Measurements from ENCODE around the gene TMEM80. TPM values are rescaled to one million over a fixed set of nuclear protein-coding genes. Genes with fewer than 3 reads are reported as not detected.
A peak's percentile ranks its signal among the peaks of the same experiment; 100 is the strongest.
"Not testable (repeated sequence)": the region's sequence is repeated elsewhere in the genome, so short reads cannot be mapped to it uniquely, and the experiment has no call there.

Gene TMEM80
- total RNA-seq, 2 experiments from 2014 or later: 38.9 to 39.7 TPM

DNA sequence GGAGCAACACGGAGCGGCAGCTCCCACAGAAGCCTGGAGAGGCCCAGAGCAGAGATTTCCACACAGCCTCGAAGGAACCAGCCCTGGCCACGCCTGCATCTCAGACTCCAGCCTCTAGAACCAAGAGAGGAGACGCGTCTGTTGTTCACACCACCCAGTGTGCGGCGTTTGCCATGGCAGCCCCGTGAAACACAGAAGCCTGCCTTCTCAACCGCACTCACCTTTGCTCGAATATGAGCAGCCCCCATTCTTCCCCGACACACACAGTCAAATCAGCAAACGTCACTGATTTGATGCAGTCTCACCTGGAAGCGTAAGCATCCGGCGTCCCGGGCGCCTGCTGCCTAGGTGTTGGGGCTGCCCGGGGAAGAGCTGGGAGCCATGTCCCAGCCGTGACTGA is 37.5 kb downstream of the TMEM80 start:
- Mint-ChIP-seq H3K9me3 (peaks cover 2% of the 10 kb centered on the region), H3K4me3 (no peak overlapping the region), H3K4me1 (peaks cover 14% of the 10 kb centered on the region), H3K27ac (no peak overlapping the region), H3K36me3 (no peaks in the 10 kb centered on the region), H3K27me3 (peaks cover 4% of the 10 kb centered on the region)
- DNase-seq (no peak), ATAC-seq (ENCODE audit: low read depth) (no peak)
- POLR2A ChIA-PET: no interaction called here

DNA sequence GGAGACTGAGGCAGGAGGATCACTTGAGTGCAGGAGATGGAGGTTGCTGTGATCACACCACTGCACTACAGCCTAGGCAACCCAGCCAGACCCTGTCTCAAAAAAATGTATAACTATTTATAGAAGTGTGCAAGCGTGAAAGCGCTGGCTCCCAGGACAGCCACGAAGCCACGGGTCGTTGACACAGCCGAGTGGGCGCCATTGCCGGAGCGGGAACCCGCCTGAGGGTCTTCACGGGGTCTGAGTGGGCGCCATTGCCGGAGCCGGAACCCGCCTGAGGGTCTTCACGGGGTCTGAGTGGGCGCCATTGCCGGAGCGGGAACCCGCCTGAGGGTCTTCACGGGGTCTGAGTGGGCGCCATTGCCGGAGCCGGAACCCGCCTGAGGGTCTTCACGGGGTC is 38.9 kb downstream of the TMEM80 start:
- not testable (repeated sequence) for H3K4me3 Mint-ChIP-seq; H3K27me3 Mint-ChIP-seq; H3K9me3 Mint-ChIP-seq; DNase-seq; H3K36me3 Mint-ChIP-seq; ATAC-seq (ENCODE audit: low read depth); H3K27ac Mint-ChIP-seq
- POLR2A ChIA-PET: interaction anchor here (0.6 kb wide), 1 partner anchor 132 kb away, joined by 3 read pairs; no protein-coding TSS in a partner anchor
- H3K4me1 Mint-ChIP-seq: peaks cover 15% of the 10 kb centered on the region

DNA sequence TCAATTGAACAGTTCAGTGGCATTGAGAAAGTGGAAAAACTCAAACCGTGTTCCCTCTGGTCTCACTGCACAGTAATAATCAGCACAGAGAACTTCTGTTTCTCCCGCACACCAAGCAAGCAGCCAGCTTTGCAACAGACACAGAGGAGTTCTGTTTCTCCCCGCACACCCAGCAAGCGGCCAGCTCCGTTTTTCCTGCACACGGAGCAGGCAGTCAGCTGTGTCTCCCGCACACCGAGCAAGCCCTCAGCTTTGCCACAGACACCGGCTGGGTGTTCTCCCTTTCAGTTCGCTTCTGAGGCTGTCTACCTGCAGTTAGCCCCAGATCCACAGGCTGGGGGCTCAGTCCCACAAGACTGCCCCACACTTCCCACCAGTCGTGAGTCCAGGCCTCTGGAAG is 41.8 kb downstream of the TMEM80 start:
- peak overlapping the region; percentile 68 for H3K27ac Mint-ChIP-seq
- H3K27me3 Mint-ChIP-seq: peaks cover 8% of the 10 kb centered on the region
- peaks cover 15% of the 10 kb centered on the region for H3K4me1 Mint-ChIP-seq
- POLR2A ChIA-PET: interaction anchor here (0.7 to 1.3 kb wide), 4 partner anchors 9 to 121 kb away, joined by 3 to 4 read pairs (median 3); partner anchors contain the start of genes IRF7 and TALDO1
- H3K4me3 Mint-ChIP-seq: peak overlapping the region; percentile 65
- peak; percentile 41 for ATAC-seq (ENCODE audit: low read depth)
- DNase-seq: no peak
- peaks cover 2% of the 10 kb centered on the region for H3K9me3 Mint-ChIP-seq
- no peaks in the 10 kb centered on the region for H3K36me3 Mint-ChIP-seq

DNA sequence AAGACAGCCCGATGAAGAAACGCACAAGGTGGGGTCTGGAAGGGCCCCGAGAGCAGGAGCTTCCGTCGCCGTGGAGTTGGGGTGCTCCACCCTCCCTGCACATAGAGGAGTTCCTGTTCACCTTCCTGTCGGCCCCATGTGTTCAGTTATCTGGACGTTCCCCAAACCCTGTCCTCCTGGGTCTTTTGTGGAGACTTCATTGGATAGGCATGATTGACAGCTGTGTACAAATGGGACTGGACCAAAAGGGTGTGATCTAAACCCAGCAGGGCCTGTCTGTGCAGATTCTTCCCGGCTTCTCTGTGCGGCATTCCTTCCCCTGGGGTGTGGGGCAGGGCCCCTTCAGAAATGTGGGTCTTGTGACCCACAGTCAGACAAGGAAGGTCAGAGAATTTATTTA is 42.3 kb downstream of the TMEM80 start:
- not testable (repeated sequence) for H3K27me3 Mint-ChIP-seq, H3K9me3 Mint-ChIP-seq, H3K36me3 Mint-ChIP-seq
- Mint-ChIP-seq H3K27ac (peak overlapping the region; percentile 68), H3K4me1 (peaks cover 15% of the 10 kb centered on the region), H3K4me3 (peak overlapping the region; percentile 65)
- POLR2A ChIA-PET: interaction anchor here (0.6 to 1.3 kb wide), 5 partner anchors 9 to 313 kb away, joined by 3 to 4 read pairs (median 3); partner anchors contain the start of genes IRF7 and TALDO1
- ATAC-seq (ENCODE audit: low read depth) (peak; percentile 53), DNase-seq (peak; percentile 33)

DNA sequence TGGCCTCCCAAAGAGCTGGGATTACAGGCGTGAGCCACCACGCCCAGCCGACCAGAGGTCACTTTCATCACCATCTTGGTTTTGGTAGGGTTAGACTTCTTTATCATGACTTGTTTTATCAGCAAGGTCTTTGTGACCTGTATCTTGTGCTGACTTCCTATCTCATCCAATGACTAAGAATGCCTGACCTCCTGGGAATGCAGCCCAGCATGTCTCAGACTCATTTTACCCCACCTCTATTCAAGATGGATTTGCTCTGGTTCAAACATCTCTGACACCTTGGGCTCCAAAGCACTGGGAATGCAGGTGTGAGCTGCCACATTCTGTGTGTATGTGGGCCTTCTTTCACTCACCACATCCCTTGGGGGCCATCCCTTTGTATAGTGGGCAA is 46.5 kb downstream of the TMEM80 start:
- H3K4me1 Mint-ChIP-seq: peaks cover 14% of the 10 kb centered on the region

DNA sequence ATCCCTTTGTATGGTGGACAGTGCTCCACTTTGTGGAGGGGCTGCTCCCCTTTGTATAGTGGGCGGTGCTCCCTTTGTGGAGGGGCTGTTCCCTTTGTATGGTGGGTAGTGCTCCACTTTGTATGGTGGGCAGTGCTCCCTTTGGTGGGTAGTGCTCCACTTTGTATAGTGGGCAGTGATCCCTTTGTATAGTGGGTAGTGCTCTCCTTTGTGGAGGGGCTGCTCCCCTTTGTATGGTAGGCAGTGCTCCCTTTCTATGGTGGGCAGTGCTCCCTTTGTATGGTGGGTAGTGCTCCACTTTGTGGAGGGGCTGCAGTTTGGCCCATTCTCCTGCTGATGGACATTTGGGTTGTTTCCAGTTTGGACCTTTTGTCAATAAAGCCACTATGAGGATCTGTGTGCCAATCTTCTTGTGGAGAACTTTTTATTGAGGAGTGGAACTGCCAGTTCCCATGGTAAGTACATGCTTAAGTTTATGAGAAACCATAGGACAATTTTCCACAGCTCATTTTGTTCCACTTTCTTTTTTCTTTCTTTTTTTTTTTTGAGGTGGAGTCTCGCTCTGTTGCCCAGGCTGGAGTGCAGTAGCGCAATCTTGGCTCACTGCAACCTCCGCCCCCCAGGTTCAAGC is 47.1 kb downstream of the TMEM80 start:
- H3K36me3 Mint-ChIP-seq: no peaks in the 10 kb centered on the region
- H3K27ac Mint-ChIP-seq: no peak overlapping the region
- DNase-seq (no peak), ATAC-seq (ENCODE audit: low read depth) (no peak)
- POLR2A ChIA-PET: no interaction called here
- H3K27me3 Mint-ChIP-seq: peaks cover 8% of the 10 kb centered on the region
- no peaks in the 10 kb centered on the region for H3K9me3 Mint-ChIP-seq
- H3K4me3 Mint-ChIP-seq: no peak overlapping the region
- peaks cover 8% of the 10 kb centered on the region for H3K4me1 Mint-ChIP-seq

More for the DNA sequence above, 46.5 kb downstream of the TMEM80 start:
- POLR2A ChIA-PET: no interaction called here
- Mint-ChIP-seq H3K36me3 (no peaks in the 10 kb centered on the region), H3K4me3 (no peak overlapping the region), H3K27me3 (peaks cover 8% of the 10 kb centered on the region), H3K9me3 (no peaks in the 10 kb centered on the region), H3K27ac (no peak overlapping the region)
- no peak for DNase-seq
- no peak for ATAC-seq (ENCODE audit: low read depth)

DNA sequence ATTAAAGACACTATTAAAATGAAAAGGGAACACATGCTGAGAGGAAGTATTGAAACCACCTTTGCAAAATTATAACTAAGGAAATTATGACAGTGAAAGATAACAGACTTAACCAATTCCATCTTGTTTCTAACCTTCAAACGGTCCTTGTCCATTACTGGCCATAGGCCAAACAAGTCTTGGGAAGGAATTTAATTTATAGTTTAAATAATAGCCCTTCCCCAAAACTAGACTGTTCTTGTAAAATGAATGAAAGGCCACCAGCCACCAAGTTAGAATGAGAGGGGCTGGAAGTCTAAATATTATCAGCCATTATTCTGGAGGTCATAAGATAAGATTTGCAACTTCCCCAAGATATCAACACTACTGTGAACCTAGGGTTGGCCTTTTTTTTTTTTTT is 49.8 kb downstream of the TMEM80 start:
- H3K27me3 Mint-ChIP-seq: no peaks in the 10 kb centered on the region
- no peak overlapping the region for H3K4me3 Mint-ChIP-seq
- peaks cover 16% of the 10 kb centered on the region for H3K4me1 Mint-ChIP-seq
- DNase-seq (no peak), ATAC-seq (ENCODE audit: low read depth) (no peak)
- no peaks in the 10 kb centered on the region for H3K9me3 Mint-ChIP-seq
- H3K27ac Mint-ChIP-seq: no peak overlapping the region
- POLR2A ChIA-PET: interaction anchor here (2.3 kb wide), 1 partner anchor 13 kb away, joined by 6 read pairs; no protein-coding TSS in a partner anchor
- no peaks in the 10 kb centered on the region for H3K36me3 Mint-ChIP-seq

DNA sequence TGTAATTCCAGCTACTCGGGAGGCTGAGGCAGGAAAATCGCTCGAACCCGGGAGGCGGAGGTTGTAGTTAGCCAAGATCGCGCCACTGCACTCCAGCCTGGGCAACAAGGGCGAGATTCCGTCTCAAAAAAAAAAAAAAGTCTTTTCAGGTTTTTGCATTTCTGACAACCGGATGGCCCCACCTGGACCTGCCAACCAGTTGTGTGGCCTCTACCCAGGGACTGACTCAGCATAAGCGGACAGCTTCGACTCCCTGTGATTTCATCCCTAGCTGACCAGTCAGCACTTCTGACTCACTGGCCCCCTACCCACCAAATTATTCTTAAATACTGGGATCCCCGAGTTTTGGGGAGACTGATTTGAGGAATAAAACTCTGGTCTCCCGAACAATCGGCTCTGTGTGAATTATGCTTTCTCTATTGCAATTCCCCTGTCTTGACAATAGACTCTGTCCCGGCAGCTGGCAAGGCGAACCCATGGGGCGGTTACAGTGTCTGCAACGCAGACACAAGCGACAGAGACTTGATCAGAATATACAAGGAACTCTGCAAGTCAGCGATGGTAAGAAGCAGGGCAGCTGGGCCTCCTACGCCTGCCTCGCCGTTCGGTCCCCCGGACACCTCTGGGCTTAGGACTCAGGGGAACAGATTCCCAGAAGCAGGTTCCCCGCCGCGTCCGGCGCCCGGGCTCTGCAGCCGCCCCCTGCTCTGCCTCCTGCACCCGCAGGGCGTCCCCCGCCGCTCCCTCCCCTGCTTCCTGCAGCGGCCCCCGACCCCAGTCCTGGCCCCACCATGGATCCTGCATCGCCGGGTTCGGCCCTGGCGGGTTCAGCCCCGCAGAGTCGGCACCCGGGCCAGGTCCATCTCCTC is 50.9 kb downstream of the TMEM80 start:
- Mint-ChIP-seq H3K4me3 (peak overlapping the region; percentile 92), H3K27me3 (no peaks in the 10 kb centered on the region), H3K36me3 (no peaks in the 10 kb centered on the region), H3K9me3 (no peaks in the 10 kb centered on the region), H3K4me1 (peaks cover 16% of the 10 kb centered on the region), H3K27ac (peak overlapping the region; percentile 85)
- POLR2A ChIA-PET: interaction anchor here (0.9 to 2.3 kb wide), 5 partner anchors 9 to 170 kb away, joined by 3 to 6 read pairs (median 5); partner anchors contain the start of gene PHRF1
- ATAC-seq (ENCODE audit: low read depth) (peak; percentile 53), DNase-seq (no peak)

DNA sequence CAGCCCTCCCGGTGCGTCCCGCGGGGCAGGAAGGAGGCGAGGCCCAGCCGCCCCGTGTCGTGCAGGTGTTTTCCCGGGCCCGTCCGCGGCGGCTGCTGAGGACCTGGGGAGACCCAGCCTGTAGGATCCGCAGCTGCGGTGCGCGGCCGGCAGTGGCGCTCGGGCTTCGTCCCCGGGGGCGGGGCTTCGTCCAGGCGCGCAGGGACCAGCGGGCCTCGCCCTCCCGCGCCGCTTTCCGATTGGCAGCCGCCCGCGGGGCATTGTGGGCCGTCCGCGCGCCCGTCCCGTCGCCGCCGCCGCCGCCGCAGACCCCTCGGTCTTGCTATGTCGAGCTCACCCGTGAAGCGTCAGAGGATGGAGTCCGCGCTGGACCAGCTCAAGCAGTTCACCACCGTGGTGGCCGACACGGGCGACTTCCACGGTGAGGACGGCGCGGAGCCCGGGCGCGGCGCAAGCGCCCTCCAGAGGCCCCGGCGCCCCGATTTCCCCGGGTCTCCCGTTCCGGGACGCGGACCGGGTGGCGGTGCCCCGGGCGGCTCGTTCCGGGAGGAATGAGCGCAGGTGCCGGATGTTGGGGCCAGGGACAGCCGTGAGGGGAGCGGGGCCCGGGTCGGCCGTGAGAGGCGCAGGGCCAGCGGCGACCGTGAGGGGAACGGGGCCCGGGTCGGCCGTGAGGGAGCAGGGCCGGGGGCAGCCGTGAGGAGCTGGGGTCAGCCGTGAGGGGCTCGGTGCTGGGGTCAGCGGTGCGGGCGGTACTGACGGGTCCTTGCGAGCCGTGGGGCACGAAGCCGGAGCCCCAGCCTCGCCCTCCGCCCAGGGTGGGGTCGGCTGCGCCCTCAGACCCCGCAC is 51.8 kb downstream of the TMEM80 start, which contains the start of gene TALDO1:
TALDO1 (plus strand) TSS at position 307 of the 849 bp plus-strand sequence; CDS start at position 325, 18 bp downstream.
- Mint-ChIP-seq H3K27me3 (no peaks in the 10 kb centered on the region), H3K27ac (peak within 1 kb of the TSS; percentile 85), H3K9me3 (no peaks in the 10 kb centered on the region), H3K4me1 (peaks cover 16% of the 10 kb centered on the region), H3K4me3 (peak within 1 kb of the TSS; percentile 92), H3K36me3 (peaks cover 2% of the 10 kb centered on the region)
- POLR2A ChIA-PET: interaction anchor here (0.7 to 2.3 kb wide), 14 partner anchors 10 to 331 kb away, joined by 3 to 11 read pairs (median 4); partner anchors contain the start of genes GATD1 and PHRF1
- DNase-seq (peak; percentile 91), ATAC-seq (ENCODE audit: low read depth) (peak; percentile 85)

DNA sequence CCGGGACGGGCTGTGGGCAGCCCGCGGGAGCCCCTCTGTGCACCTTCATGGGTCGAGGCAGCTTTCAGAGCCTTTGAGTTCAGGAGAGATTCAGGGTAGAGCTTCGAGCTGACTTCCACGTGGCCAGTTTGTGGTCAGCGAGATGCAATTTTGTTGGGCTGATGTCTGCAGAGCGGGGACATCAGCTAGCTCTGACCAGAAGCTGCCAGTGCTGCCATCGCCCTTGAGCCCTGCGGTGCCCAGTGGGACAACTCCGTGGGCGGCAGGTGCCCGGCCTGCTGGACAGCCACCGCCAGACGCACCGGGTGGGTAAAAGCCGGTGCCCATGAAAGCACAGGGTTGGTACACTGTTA is 52.4 kb downstream of the TMEM80 start:
- POLR2A ChIA-PET: interaction anchor here (0.7 to 1.9 kb wide), 12 partner anchors 10 to 331 kb away, joined by 3 to 11 read pairs (median 3); partner anchors contain the start of genes GATD1, PHRF1 and RPLP2
- Mint-ChIP-seq H3K4me1 (peaks cover 16% of the 10 kb centered on the region), H3K27ac (peak overlapping the region; percentile 76), H3K9me3 (no peaks in the 10 kb centered on the region), H3K4me3 (peak overlapping the region; percentile 87), H3K27me3 (no peaks in the 10 kb centered on the region), H3K36me3 (peaks cover 5% of the 10 kb centered on the region)
- ATAC-seq (ENCODE audit: low read depth) (peak; percentile 4), DNase-seq (no peak)

DNA sequence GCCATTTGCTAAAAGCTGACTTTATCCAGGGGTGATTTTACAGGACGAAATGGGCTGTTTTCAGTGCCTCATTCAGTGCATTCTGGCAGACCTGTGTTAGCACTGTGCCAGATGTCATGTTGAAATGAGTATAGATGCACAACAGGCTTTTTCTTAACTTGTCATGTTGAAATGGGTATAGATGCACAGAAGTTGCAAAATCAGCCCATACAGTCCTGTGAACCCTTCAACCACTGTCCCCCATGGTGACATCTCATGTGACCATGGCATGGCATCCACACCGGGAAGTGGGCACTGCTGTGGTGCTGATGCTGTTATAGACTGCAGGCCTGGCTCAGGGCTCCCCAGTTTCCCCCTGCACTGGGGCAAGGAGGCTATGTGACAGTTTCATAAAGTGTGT is 54.1 kb downstream of the TMEM80 start:
- Mint-ChIP-seq H3K36me3 (peaks cover 5% of the 10 kb centered on the region), H3K4me3 (peak overlapping the region; percentile 54), H3K27ac (no peak overlapping the region), H3K9me3 (no peaks in the 10 kb centered on the region), H3K4me1 (peaks cover 16% of the 10 kb centered on the region), H3K27me3 (no peaks in the 10 kb centered on the region)
- no peak for ATAC-seq (ENCODE audit: low read depth)
- POLR2A ChIA-PET: interaction anchor here (0.7 to 1.2 kb wide), 2 partner anchors 12 to 183 kb away, joined by 4 to 5 read pairs; no protein-coding TSS in a partner anchor
- DNase-seq: no peak
